Endometrial microvascular endothelial cells (primary cell): Measurements from ENCODE around the gene EXOC4. TPM values are rescaled to one million over a fixed set of nuclear protein-coding genes. Genes with fewer than 3 reads are reported as not detected.

Source experiments
- in situ Hi-C: cut with HindIII; loops from 2 replicates; pipeline ENCODE4 v1.10.0; 2017; ENCODE audit warnings: low sequenced_read_pairs, low pct_unique_long_range_greater_than_20kb; ENCODE audit errors: inconsistent ontology term
- total RNA-seq: library from RNA; depleted of rRNA; stranded (reverse); fragments of >200 nt; gene quantifications from one replicate; pipeline ENCODE4 v1.2.3, GENCODE V29; 2015; ENCODE audit errors: inconsistent ontology term

Gene EXOC4
- total RNA-seq, 1 donor from 2014 or later: 38.5 TPM

DNA sequence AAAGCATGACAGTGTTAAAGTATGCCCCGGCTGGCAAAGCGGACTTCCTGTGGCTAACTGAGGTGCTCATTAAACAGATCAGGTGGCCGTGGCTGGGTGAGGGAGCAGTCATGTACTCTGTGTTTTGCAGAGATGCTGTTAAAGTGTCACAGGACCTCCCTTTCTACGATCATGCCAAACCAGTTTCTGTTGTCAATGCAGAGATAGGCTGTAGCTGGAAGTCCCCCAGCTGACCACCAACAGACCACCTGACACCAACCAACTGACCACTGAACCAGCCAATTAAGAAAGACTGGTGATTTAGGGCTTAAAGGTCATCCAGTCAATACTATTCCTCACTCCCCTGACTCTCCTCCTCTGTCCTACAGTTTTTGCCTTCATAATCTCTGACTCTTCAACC lies 443.2 kb downstream of the EXOC4 start:
- in situ Hi-C loops: no loop called here

DNA sequence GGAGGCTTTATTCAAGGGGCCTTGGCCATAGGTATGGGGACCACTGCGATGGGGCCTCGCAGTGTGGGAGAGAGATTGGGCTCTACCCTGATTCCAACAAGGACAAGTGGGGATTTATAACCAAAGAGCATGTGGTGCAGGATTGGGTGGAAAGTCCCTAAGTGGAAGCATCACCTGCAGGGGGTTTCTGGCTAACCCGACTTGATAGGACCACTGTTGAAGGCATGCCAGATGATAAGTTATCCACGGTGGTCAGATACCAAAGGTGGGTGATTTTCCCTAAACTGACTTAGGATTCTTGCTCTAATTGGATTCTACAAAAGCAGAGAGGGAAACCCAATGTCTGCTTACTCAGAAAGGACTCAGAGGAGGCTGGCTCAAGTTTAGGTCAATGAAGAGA lies 444.7 kb downstream of the EXOC4 start:
- in situ Hi-C loops: no loop called here

DNA sequence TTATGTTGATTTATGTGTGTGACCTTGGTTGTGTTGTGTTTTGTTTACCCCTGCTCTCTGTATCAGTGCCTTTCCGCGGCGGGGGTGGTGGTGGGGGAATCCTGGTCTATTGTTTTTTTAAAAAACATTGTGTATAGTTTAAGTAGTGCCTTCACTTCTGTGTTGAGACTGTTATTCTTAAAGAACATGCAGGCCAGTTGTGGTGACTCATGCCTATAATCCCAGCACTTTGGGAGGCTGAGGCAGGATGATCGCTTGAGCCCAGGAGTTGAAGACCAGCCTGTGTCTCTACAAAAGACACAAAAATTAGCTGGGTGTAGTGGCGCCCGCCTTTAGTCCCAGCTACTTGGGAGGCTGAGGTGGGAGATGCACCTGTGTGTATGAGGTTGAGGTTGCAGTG lies 445.2 kb downstream of the EXOC4 start:
- in situ Hi-C loops: no loop called here

DNA sequence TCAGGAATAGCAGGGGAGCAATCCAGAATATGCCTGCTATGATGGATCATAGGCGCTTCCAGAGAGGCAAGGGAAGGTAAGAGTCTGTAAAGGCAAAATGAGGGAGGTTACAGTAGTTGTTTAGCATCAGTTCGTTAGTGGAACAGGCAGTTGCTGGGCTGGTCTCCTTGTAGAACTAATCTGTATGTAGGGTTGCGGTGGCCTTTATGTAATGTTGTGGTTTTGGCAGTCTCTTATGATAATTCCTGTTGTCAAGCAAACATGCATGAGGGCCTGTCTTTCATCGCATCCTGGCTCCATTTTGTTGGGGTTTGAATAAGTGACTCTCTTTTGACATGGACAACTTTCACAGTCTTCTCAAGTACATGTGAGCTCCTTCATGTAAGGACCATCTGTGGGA lies 446.5 kb downstream of the EXOC4 start:
- in situ Hi-C loops: no loop called here

DNA sequence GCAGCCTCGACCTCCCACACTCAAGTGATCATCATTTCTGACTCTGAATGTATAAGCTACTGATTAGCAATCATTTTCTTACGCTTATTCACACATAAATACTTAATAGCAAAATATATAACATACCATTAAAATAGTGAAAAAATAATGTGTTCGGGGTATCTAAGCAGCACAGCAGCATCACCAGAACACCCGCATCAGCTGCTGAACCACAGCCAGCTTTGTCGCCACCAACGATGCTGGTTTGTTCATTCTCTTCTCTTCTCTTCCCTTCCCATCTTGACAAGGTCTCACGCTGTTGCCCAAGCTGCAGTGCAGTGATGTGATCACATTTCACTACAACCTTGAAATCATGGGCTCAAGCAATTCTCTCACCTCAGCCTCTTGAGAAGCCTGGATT lies 449.2 kb downstream of the EXOC4 start:
- in situ Hi-C loops: no loop called here

DNA sequence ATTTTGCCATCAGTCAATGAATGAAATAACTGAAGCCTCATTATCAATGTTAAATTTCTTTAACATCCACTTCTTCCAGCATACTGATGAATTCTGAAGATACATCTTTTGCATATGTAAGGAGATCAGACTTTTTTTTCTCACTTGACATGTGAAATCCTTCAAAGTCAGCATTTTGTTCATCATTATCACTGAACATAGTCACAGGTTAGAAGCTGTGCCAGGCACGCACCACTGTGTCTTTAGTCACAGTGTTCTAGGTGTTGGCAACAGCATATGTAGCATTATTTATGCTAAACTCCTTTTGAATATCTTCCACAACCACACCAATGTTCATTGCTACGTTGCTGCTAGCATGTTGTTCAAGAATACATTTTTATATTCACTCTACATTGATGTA lies 450.1 kb downstream of the EXOC4 start:
- in situ Hi-C loops: no loop called here

DNA sequence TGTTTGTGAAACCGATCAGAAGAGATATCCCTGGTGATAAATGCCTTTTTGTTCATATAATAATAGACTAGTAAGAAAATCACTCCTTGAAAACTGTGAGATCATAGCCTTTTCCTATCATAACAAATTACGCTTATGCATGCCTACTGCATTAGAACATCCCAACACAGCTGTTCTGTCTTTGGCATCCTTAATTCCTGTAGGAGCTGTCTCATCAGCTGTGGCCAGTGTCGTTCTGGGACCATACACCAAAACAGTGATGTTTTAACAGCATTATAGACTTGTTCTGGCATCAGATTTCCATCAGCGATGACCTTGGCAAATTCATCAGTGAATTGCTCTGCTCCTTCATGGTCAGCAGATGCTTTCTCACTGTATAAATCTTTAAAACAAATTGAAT lies 450.7 kb downstream of the EXOC4 start:
- in situ Hi-C loops: no loop called here

DNA sequence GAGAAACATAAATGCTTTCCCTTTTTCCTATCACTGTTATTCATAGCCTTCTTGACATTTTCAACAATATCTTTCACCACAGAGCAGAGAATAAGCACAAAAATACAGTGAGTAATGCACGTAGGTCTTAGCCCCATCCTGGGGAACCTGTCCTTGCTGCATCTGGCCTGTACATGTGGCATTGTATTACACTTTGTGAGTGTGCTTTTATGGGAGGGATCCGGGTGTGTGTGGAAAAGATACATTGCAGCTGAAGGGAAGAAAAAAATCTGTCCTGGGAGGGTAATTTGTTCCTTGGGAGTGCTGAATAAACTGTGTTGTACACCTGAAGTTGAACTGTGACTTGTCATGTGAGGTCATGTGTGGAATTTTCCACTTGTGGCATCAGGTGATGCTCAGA lies 451.6 kb downstream of the EXOC4 start:
- in situ Hi-C loops: no loop called here

DNA sequence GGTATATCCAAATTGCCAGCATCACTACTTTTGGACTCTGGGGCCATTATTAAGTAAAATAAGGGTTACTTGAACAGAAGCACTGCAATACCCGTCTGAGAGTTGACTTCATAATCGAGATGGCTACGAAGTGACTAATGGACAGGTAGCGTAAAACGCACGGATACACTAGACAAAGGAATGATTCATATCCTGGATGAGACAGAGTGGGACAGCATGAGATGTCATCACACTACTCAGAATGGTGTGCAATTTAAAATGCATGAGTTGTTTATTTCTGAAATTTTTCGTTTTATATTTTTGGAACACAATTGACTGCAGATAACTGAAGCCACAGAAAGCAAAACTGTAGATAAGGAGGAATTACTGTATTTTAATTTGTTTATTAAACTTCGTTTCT lies 452.7 kb downstream of the EXOC4 start:
- in situ Hi-C loops: no loop called here

DNA sequence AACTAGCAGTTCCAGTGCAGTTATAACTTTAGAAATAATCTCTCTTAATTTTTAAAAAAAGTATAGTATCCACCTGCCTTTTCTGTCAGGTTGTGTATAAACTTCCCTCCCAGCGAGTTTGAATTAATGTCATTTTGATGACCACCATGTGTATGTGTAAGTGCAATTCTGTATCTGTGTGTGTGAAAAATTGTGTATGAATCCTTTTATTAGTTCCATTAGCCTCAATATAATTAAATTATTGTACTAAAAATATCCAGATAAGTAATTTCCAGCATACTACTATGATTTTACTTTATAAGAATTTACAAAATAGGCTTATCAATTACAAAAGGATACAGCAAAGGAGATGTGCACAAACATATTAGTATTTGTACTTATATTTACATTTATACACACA lies 453.1 kb downstream of the EXOC4 start:
- in situ Hi-C loops: no loop called here

DNA sequence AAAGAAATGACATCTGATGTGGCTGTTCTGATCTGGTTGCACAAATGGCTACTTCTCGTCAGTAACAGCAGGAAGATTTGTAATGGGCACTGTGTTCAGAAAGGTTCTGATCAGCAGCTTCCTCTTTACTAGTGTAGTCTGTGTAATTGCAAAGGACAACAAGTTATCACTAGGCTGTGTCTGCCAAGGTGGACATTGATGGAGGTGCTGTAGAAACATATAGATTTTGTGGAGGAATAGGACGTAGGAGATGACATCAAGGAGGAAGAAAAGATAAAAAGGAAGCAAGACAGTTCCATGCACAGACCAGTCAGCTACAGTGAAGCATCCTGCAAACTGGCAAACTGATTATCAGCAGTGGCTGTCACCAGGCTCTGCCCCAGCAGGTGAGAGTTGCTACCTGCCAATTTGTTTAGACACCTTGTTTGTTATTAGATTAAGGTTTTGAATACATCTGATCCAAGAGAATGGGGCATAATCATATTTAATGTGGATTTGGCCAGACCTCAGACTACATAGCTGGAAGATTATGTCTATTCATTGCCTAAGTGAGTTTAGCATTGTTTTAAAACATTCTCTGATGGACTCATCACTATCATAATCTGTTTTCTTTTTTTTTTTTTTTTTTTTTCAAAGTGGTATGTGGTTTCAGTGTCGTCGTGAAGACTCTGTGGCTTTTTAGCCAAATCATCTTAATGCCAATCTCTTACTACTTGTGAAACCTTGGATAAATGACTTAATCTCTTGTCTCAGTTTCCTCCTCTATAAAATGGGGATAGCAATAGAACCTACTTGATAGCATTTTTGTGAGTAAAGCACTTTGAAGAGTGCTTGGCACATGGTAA lies 456.4 kb downstream of the EXOC4 start:
- in situ Hi-C loops: no loop called here

DNA sequence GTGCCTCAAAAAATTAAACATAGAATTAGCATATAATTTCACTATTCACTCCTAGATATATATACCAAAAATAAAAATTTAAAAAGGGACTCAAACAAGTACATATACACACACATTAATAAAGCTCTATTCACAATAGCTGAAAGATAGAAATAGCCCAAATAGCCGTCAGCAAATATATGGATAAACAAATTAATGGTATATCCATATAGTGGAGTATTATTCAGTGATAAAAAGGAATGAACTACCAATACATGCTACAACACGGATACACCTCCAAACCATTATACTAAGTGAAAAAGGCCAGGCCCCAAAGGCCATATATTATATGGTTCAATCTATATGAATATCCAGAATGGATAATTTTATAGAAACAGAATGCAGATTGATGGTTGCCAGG lies 459.7 kb downstream of the EXOC4 start:
- in situ Hi-C loops: no loop called here

DNA sequence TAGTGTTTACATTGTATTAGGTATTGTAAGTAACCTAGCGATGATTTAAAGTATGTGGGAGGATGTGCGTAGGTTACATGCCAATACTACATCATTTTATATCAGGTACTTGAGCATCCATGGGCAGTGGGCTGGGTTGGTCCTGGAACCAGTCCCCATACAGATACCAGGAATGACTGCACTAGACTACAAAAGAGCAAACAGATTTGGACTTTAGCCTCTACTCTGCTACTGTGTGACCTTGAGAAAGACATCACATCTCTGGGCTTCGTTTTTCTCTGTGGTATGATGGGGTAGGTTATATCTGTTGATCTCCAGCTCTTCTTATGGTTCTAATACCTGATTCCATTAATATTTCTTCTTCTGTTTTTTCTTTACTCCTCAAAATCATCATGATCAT lies 461.8 kb downstream of the EXOC4 start:
- in situ Hi-C loops: no loop called here

DNA sequence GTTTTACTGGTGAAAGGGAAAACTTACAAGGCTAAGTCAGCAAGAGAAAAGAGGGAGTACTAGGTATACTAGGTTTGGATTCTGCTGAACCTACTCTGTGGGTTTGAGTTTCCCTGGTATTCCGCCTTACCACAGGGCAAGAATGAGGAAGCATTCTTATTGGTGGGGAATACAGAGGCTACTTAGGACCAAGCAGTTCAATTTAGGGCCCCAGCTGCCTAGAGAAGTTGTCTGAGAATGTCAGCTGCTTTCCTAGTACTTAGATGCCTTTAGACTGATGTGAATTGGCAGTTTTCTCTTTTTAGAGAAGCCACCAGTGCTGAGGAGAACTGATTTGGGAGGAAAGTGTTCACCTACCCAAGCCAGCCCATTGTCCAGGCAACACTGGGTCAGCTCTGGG lies 465.3 kb downstream of the EXOC4 start:
- in situ Hi-C loops: no loop called here

DNA sequence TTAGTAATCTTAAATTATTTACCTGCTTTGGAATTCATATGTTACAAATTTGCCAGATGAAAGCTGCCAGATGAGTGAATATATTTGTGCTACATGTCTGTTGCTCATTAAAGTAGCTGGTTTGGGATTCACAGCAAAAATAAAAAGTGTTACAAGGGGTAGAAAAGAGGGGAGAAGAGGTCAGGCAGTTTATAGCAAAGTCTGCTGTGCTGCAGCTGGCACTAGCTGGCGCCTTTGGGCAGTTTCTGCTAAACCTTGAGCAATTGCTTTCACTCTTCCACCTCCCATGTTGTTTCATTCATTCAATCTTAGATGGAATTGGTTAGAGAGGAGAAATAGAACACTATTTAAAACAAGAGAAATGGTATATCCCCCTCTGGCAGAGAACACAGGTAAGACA lies 470.2 kb downstream of the EXOC4 start:
- in situ Hi-C loops: no loop called here

DNA sequence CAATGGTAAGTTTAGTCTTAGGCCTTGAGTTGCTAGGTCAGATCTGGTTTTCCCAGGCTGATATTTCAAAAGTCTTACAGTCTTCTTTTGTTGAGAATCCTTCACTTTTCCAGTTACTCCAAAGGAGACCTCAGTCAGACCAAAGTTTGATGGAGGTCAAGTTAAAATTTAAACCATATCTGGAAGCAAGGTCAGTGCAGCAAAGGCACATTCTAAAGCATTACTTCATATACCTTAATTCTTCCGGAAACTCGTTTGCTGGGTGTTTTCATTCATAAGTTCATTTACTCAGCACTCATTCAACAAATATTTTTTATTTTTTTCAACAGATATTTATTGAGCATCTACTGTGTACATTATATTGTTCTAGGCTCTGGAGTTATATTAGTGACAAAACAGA lies 471.3 kb downstream of the EXOC4 start:
- in situ Hi-C loops: no loop called here

DNA sequence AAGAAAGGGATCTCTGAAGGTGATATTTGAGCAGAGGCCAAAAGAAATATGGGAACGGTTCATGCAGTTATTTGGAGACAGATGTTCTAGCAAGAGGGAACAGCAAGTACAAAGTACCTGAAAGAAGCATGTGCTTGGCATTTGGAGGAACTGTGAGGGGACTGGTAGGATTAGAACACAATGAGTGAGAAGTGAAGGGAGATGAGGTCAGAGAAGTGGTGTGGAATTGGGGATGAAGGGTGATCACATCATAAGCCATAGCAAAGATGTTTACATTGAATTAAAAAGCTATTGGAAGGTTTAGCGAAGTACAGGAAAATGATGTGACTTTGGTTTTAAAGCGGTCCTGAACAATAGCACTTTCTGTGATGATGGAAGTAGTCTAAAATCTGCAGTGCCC lies 471.8 kb downstream of the EXOC4 start:
- in situ Hi-C loops: no loop called here

DNA sequence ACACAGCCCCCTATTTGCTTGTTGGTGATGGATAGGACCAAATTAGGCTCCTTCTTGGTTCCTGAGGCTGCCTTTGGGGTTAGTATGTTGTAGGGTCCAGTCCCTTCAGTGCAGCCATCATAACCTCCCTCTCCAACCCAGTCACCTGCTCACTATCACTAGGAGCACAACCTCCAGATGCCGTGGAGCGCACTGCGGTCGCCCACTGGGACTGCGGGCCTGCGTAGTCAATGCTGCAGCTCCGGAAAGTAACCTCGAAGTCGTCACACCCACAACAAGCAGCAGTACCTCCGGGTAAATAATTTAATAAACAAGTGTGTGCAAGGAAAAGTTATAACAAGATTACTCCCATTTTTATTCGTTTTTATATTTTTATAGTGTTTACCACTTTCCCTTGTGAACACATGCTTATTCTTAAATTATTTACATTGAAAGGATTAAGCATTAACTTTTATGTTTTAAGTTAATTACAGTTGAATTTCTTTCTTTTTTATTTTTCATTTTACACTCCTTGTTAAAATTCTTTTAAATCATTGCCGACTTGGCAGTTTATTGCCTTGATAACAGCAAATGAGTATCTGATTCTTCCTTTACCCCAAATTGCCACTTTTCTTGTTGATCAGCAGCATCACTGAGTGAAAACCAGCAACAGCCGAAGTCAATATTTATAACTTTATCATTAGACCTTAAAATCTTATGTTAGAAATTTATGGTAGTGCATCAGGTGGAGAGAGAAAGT lies 474.8 kb downstream of the EXOC4 start:
- in situ Hi-C loops: no loop called here

DNA sequence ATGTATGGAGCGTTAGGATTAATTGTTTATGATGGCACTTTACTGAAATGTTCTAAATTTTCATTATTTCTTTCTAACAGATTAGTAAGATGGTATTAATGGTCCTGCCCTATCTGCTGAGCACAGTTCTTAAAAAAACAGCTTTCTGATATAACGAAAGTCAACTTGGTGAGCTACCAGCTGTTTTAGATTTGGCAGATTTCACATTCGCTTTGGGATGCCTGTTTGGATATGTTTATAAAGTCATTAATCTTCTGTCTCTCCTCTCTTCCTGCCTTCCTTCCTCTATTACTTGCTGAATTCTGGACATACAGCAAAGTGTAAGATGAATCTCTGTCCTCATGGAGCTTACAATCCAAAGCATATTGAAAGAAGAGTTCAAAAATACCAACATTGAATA lies 477.5 kb downstream of the EXOC4 start:
- in situ Hi-C loops: no loop called here

DNA sequence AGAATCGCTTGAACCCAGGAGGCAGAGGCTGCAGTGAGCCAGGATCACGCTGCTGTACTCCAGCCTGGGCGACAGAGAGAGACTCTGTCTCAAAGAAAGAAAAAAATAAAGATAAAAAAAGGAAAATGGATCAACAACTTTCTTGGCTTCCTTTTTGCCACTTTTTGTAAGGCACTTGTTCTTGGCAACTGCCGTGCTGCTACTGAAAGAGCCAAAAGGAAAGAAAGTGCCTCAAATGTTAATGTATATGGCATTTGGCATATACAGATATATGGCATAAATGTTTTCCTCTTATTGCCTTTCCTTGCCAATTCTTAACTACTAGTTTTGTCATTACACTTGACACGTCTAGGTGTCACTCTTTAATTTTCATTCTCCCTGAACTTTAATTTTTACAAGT lies 480.5 kb downstream of the EXOC4 start:
- in situ Hi-C loops: no loop called here
